Measurements from ENCODE around the gene ERBIN.

The ERBIN gene

GRCh38 chr5:65928322-65928752, 2.0 kb downstream of the ERBIN start:
- TF ChIP-seq EZH2phosphoT487 (conservative IDR thresholded peaks at IDR 0.05; ENCODE audit: low read length) (no peak), CTCF (IDR thresholded peaks at IDR 0.05; ENCODE audit: insufficient read depth, low read length, poor library complexity, severe bottlenecking) (no peak)
- peaks cover 72% of the 10 kb centered on the region for H3K79me2 ChIP-seq (ENCODE audit: insufficient read depth, low read length)
- no peaks in the 10 kb centered on the region for H3K27me3 ChIP-seq (ENCODE audit: low read length)
- H3K4me2 ChIP-seq (ENCODE audit: low read depth, low read length, poor library complexity, severe bottlenecking), result peak overlapping the region; percentile 100
- peaks cover 25% of the 10 kb centered on the region for H4K20me1 ChIP-seq (ENCODE audit: low read depth, low read length)
- peak overlapping the region; percentile 97 for H3K9ac ChIP-seq (ENCODE audit: low read length)
- no peak overlapping the region for H2AFZ ChIP-seq (ENCODE audit: low read depth, low read length, severe bottlenecking)
- no peaks in the 10 kb centered on the region for H3K9me2 ChIP-seq (replicated peaks; ENCODE audit: insufficient read depth, low read length)
- H3K4me3 ChIP-seq (ENCODE audit: insufficient read depth, low read length, poor library complexity, severe bottlenecking), result peak overlapping the region; percentile 91
- H3K27ac ChIP-seq (ENCODE audit: low read depth, low read length), result peak overlapping the region; percentile 99
- H3K9me3 ChIP-seq (ENCODE audit: insufficient read depth, low read length), result no peaks in the 10 kb centered on the region
- peaks cover 3% of the 10 kb centered on the region; the same call in 1 of the 2 replicates for H3K36me3 ChIP-seq (ENCODE audit: low read length)
- peaks cover 14% of the 10 kb centered on the region for H3F3A ChIP-seq (ENCODE audit: insufficient read depth)

- H3K79me2 ChIP-seq (ENCODE audit: insufficient read depth, low read length), result peaks cover 77% of the 10 kb centered on the region
- H3K27me3 ChIP-seq (ENCODE audit: low read length), result no peaks in the 10 kb centered on the region
- no peaks in the 10 kb centered on the region for H3K9me3 ChIP-seq (ENCODE audit: insufficient read depth, low read length)
- H3K9me2 ChIP-seq (replicated peaks; ENCODE audit: insufficient read depth, low read length), result no peaks in the 10 kb centered on the region
- peaks cover 27% of the 10 kb centered on the region for H4K20me1 ChIP-seq (ENCODE audit: low read depth, low read length)
- H3K4me3 ChIP-seq (ENCODE audit: insufficient read depth, low read length, poor library complexity, severe bottlenecking), result peak overlapping the region; percentile 91
- peak overlapping the region; percentile 97 for H3K9ac ChIP-seq (ENCODE audit: low read length)
- no peak overlapping the region for H3K27ac ChIP-seq (ENCODE audit: low read depth, low read length)
- H3K36me3 ChIP-seq (ENCODE audit: low read length), result peaks cover 3% of the 10 kb centered on the region; the same call in 1 of the 2 replicates
- peaks cover 14% of the 10 kb centered on the region for H3F3A ChIP-seq (ENCODE audit: insufficient read depth)
- TF ChIP-seq CTCF (IDR thresholded peaks at IDR 0.05; ENCODE audit: insufficient read depth, low read length, poor library complexity, severe bottlenecking) (no peak), EZH2phosphoT487 (conservative IDR thresholded peaks at IDR 0.05; ENCODE audit: low read length) (no peak)
- H2AFZ ChIP-seq (ENCODE audit: low read depth, low read length, severe bottlenecking), result no peak overlapping the region
- peak overlapping the region; percentile 100 for H3K4me2 ChIP-seq (ENCODE audit: low read depth, low read length, poor library complexity, severe bottlenecking)
Observed at GRCh38 chr5:65928860-65929259, 2.5 kb downstream of the ERBIN start.

- H3K79me2 ChIP-seq (ENCODE audit: insufficient read depth, low read length), result peaks cover 100% of the 10 kb centered on the region
- no peaks in the 10 kb centered on the region for H3K9me2 ChIP-seq (replicated peaks; ENCODE audit: insufficient read depth, low read length)
- H3K9me3 ChIP-seq (ENCODE audit: insufficient read depth, low read length), result no peaks in the 10 kb centered on the region
- H3K36me3 ChIP-seq (ENCODE audit: low read length), result peaks cover 3% of the 10 kb centered on the region; the same call in 1 of the 2 replicates
- H3F3A ChIP-seq (ENCODE audit: insufficient read depth), result peaks cover 18% of the 10 kb centered on the region
- no peak overlapping the region for H2AFZ ChIP-seq (ENCODE audit: low read depth, low read length, severe bottlenecking)
- no peak overlapping the region for H3K9ac ChIP-seq (ENCODE audit: low read length)
- H3K27ac ChIP-seq (ENCODE audit: low read depth, low read length), result no peak overlapping the region
- no peak for TF ChIP-seq EZH2phosphoT487 (conservative IDR thresholded peaks at IDR 0.05; ENCODE audit: low read length)
- TF ChIP-seq CTCF (IDR thresholded peaks at IDR 0.05; ENCODE audit: insufficient read depth, low read length, poor library complexity, severe bottlenecking), result no peak
- no peak overlapping the region for H3K4me3 ChIP-seq (ENCODE audit: insufficient read depth, low read length, poor library complexity, severe bottlenecking)
- H3K4me2 ChIP-seq (ENCODE audit: low read depth, low read length, poor library complexity, severe bottlenecking), result no peak overlapping the region
- H3K27me3 ChIP-seq (ENCODE audit: low read length), result no peaks in the 10 kb centered on the region
- H4K20me1 ChIP-seq (ENCODE audit: low read depth, low read length), result peaks cover 54% of the 10 kb centered on the region
Observed at GRCh38 chr5:65932676-65933075, 6.3 kb downstream of the ERBIN start.
